CD14-positive monocyte (primary cell): ENCODE data around the gene TMEM250. TPM values are rescaled to one million over a fixed set of nuclear protein-coding genes. Genes with fewer than 3 reads are reported as not detected.

Source experiments
- DNase-seq, 3 donors: peaks; one replicate each; pipeline ENCODE4 v3.0.0-alpha.2; 2011 to 2022
- H2AFZ ChIP-seq: 2 replicates; pipeline ENCODE4 v1.6.0; 2012; ENCODE audit warnings: mild to moderate bottlenecking, low read depth, low read length, inconsistent platforms; ENCODE audit not compliant: insufficient read depth, poor library complexity, severe bottlenecking
- H3K27ac ChIP-seq, 2 donors: 1 replicate in 1 of 2; 2 replicates in 1 of 2; pipeline ENCODE4 v1.5.1; 2012 to 2013; ENCODE audit warnings: low read length in 2 of 2, control low read depth in 1 of 2, inconsistent platforms in 1 of 2, low read depth in 1 of 2, mild to moderate bottlenecking in 1 of 2
- H3K27me3 ChIP-seq, 2 donors: one replicate each; pipeline versions ENCODE4 v1.6.0 to v1.6.1; 2011 to 2013; ENCODE audit warnings: low read length in 2 of 2; ENCODE audit not compliant: control insufficient read depth in 2 of 2, insufficient read depth in 2 of 2
- H3K36me3 ChIP-seq, 2 donors: replicated peaks in 1 of 2; 1 replicate in 1 of 2; 2 replicates in 1 of 2; pipeline versions ENCODE4 v1.5.1 to v1.6.1; 2012 to 2013; ENCODE audit warnings: low read length in 2 of 2, control low read depth in 1 of 2, inconsistent platforms in 1 of 2, mild to moderate bottlenecking in 1 of 2; ENCODE audit not compliant: insufficient read depth in 2 of 2, control insufficient read depth in 1 of 2
- H3K4me1 ChIP-seq, 2 donors: 1 replicate in 1 of 2; 2 replicates in 1 of 2; pipeline versions ENCODE4 v1.5.1 to v1.6.1; 2012 to 2013; ENCODE audit warnings: low read length in 2 of 2, control low read depth in 1 of 2, inconsistent platforms in 1 of 2, mild to moderate bottlenecking in 1 of 2, moderate library complexity in 1 of 2; ENCODE audit not compliant: insufficient read depth in 2 of 2, control insufficient read depth in 1 of 2
- H3K4me2 ChIP-seq: replicated peaks from 2 replicates; pipeline ENCODE3; 2012; ENCODE audit warnings: low read length, moderate library complexity, mild to moderate bottlenecking; ENCODE audit not compliant: poor library complexity, severe bottlenecking; ENCODE audit errors: extremely low read depth
- H3K4me3 ChIP-seq, 3 experiments: fragments of 200-600 bp in 1 of 3; sonication (generic) in 1 of 3; replicated peaks in 1 of 3; 1 replicate in 2 of 3; 2 replicates in 1 of 3; pipeline ENCODE4 v1.5.1; 2011 to 2013; ENCODE audit warnings: low read length in 3 of 3, mild to moderate bottlenecking in 3 of 3, control low read depth in 2 of 3, low read depth in 2 of 3, inconsistent platforms in 1 of 3, moderate library complexity in 1 of 3
- H3K79me2 ChIP-seq: 2 replicates; pipeline ENCODE4 v1.6.0; 2012; ENCODE audit warnings: mild to moderate bottlenecking, control low read depth, inconsistent platforms, low read length, moderate library complexity; ENCODE audit not compliant: insufficient read depth
- H3K9ac ChIP-seq: 2 replicates; pipeline ENCODE4 v1.6.0; 2017; ENCODE audit warnings: low read length, mild to moderate bottlenecking; ENCODE audit not compliant: insufficient read depth, poor library complexity, severe bottlenecking
- H3K9me3 ChIP-seq, 2 donors: replicated peaks in 1 of 2; 1 replicate in 1 of 2; 2 replicates in 1 of 2; pipeline versions ENCODE4 v1.5.1 to v1.6.1; 2012 to 2013; ENCODE audit warnings: low read length in 2 of 2, control low read depth in 1 of 2; ENCODE audit not compliant: control insufficient read depth in 1 of 2, insufficient read depth in 1 of 2
- H4K20me1 ChIP-seq: 2 replicates; pipeline ENCODE4 v1.6.0; 2012; ENCODE audit warnings: mild to moderate bottlenecking, low read length, control low read depth, moderate library complexity; ENCODE audit not compliant: insufficient read depth
- H3K27ac Mint-ChIP-seq, 7 donors: one replicate each; pipeline ENCODE4 v1.8.0; 2020; ENCODE audit warnings: mild to moderate bottlenecking in 7 of 7, mixed read lengths in 7 of 7, moderate library complexity in 6 of 7, inconsistent platforms in 2 of 7
- H3K27me3 Mint-ChIP-seq, 3 donors: one replicate each; pipeline ENCODE4 v1.8.0; 2021 to 2022; ENCODE audit warnings: low read depth in 3 of 3, mild to moderate bottlenecking in 3 of 3, mixed read lengths in 3 of 3, moderate library complexity in 3 of 3, inconsistent platforms in 1 of 3
- H3K36me3 Mint-ChIP-seq, 2 donors: one replicate each; pipeline ENCODE4 v1.8.0; 2020; ENCODE audit warnings: mixed read lengths in 2 of 2, inconsistent platforms in 1 of 2, mild to moderate bottlenecking in 1 of 2
- H3K4me1 Mint-ChIP-seq: one replicate; pipeline ENCODE4 v1.8.0; 2020; ENCODE audit warnings: mild to moderate bottlenecking, mixed read lengths
- H3K4me3 Mint-ChIP-seq, 2 donors: one replicate each; pipeline ENCODE4 v1.8.0; 2020; ENCODE audit warnings: mild to moderate bottlenecking in 2 of 2, mixed read lengths in 2 of 2, moderate library complexity in 1 of 2
- H3K9me3 Mint-ChIP-seq, 7 donors: one replicate each; pipeline ENCODE4 v1.8.0; 2020 to 2022; ENCODE audit warnings: mixed read lengths in 7 of 7, mild to moderate bottlenecking in 6 of 7, moderate library complexity in 6 of 7, inconsistent platforms in 2 of 7
- WGBS: methylation state at CpG from one replicate; pipeline ENCODE4 v1.1.5; 2013; ENCODE audit warnings: missing lambda C conversion rate; ENCODE audit not compliant: insufficient coverage; 5-methylcytosine and 5-hydroxymethylcytosine counted together
- intact Hi-C, 2 donors: fragments of 100-400 bp; cut with micrococcal nuclease; formaldehyde crosslinking; loops; one replicate each; pipeline versions ENCODE4 v1.15.0 to v1.15.1; 2023
- polyA plus RNA-seq, 3 donors: library from polyadenylated mRNA; depleted of rRNA in 1 of 3; unstranded in 2 of 3; stranded (reverse) in 1 of 3; fragments of 300-500 nt in 2 of 3; fragments of >200 nt in 1 of 3; fragmentation: Illumina TruSeq in 2 of 3; gene quantifications; 1 replicate in 2 of 3; 2 replicates in 1 of 3; pipeline ENCODE4 v1.2.3, GENCODE V29; 2012 to 2021
- TF ChIP-seq, protein P1 (sequence below): fragments of 200-600 bp; IDR thresholded peaks from one replicate; pipeline ENCODE4 v1.8.0; 2022; ENCODE audit warnings: antibody characterized with exemption, mild to moderate bottlenecking

TMEM250 gene
- polyA plus RNA-seq, 3 donors: 11.0 to 38.0 (median 30.9) TPM

DNA sequence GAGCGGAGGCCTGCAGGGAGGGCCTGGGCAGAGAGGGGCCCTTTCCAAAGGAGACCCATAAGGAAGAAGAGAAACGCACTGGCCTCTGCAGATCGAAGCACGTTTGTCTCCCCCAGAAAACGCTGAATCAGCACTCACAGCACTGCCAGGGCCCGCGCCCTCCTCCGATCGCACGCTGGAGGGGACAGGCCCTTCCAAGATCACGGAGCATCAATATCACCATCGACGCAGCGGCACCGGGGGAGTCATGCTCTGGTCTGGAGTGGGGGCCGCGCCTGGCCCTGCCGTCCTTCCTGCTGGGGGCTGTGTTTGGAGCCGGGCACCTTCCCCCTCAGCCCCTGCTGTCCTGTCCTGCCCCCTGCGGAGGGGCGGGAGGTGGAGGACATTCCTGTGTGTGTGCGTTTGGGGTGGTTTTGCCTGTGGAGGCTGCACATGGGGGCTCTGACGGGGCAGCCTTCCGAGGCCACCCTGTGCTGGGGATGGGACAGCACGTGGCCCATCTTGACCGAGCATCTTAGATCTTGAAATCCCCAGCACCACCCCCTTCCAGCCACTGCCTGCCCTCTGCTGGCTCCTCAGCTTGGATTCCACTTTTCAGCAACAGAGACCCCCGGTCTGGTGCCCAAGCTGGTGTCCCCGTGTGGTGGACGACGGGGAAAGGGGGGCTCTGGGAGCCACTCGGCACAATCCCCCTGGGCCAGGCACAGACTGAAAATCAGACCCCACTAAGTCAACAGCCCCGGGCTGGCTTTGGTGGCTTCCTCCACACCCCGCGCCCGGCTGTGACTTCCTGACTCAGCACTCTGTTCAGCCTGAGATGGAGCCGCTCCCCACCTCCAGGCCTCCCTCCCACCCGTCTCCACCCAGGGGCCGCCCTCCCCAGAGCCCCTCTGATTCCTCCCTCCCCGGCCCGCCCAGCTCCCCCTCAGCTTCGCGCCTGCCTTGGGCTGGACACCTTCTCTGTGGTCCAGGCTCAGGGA, 8.3 kb downstream of the TMEM250 start:
- WGBS: 3% methylated on average over 37 of the region's 42 CpGs
- Mint-ChIP-seq H3K4me3 (peak overlapping the region; percentile 68 to 85), H3K27me3 (peaks cover 23 to 34% (median 27%) of the 10 kb centered on the region in 3 donors), H3K27ac (peak overlapping the region in 6 of 7 donors; percentile 12 to 78 (median 69)), H3K36me3 (peaks cover 22 to 23% of the 10 kb centered on the region in 2 donors), H3K4me1 (peaks cover 66% of the 10 kb centered on the region), H3K9me3 (peaks cover 0 to 7% (median 0%) of the 10 kb centered on the region in 7 donors)
- Histone ChIP-seq H3K4me3 (peak overlapping the region; percentile 17 to 71 (median 29)), H3K27ac (peak overlapping the region in 1 of 2 donors; percentile 52), H4K20me1 (peaks cover 21% of the 10 kb centered on the region), H3K36me3 (peaks cover 10 to 17% of the 10 kb centered on the region in 2 donors), H3K4me2 (peak overlapping the region; percentile 86), H3K79me2 (peaks cover 4% of the 10 kb centered on the region), H3K4me1 (peaks cover 47 to 65% of the 10 kb centered on the region in 2 donors), H2AFZ (peak overlapping the region; percentile 77), H3K9ac (peak overlapping the region; percentile 32), H3K27me3 (peaks cover 0 to 20% of the 10 kb centered on the region in 2 donors), H3K9me3 (no peaks in the 10 kb centered on the region)
- TF ChIP-seq, protein P1, sequence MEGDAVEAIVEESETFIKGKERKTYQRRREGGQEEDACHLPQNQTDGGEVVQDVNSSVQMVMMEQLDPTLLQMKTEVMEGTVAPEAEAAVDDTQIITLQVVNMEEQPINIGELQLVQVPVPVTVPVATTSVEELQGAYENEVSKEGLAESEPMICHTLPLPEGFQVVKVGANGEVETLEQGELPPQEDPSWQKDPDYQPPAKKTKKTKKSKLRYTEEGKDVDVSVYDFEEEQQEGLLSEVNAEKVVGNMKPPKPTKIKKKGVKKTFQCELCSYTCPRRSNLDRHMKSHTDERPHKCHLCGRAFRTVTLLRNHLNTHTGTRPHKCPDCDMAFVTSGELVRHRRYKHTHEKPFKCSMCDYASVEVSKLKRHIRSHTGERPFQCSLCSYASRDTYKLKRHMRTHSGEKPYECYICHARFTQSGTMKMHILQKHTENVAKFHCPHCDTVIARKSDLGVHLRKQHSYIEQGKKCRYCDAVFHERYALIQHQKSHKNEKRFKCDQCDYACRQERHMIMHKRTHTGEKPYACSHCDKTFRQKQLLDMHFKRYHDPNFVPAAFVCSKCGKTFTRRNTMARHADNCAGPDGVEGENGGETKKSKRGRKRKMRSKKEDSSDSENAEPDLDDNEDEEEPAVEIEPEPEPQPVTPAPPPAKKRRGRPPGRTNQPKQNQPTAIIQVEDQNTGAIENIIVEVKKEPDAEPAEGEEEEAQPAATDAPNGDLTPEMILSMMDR: no peak
- DNase-seq: peak in 1 of 3 donors; percentile 33
- intact Hi-C loops: no loop called here

DNA sequence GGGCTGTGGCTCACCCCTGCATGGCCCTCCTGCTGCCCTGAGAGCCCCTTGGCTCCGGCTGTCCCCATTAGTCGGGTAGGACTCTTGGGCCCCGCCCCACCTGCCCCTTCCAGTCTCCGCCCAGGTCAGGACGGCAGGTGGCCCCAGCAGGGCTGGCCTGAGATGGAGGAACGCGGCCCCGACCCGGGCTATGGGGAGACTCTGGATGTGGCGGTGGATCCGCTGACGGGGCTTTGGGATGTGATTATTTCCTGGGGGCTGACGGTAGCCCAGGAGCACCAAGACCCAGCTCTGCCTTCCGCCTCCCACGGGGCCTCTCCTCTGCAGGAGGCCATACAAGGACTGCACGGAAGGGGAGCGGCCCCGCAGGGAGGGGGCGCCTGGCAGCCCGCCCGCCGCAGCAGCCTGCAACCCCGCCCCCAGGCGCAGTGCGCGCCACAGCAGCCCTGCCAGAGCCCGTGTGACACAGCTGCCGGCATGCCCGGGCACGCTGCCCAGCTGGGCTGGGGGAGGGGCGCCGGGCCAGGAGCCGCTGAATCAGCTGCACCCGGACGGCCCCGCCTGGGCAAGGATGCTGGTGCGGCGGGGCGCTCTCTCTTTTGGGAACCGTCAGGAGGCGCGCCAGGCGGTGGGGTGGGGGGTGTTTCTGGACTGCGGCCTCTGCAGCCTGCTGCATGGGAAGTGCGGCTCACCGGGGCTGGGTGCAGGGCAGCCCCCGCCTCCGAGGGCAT, 9.2 kb downstream of the TMEM250 start:
- H3K36me3 Mint-ChIP-seq: peaks cover 14 to 15% of the 10 kb centered on the region in 2 donors
- H3K79me2 ChIP-seq: no peaks in the 10 kb centered on the region
- H3K9me3 Mint-ChIP-seq: peaks cover 0 to 7% (median 0%) of the 10 kb centered on the region in 7 donors
- peak overlapping the region in 4 of 7 donors; percentile 12 to 78 (median 68) for H3K27ac Mint-ChIP-seq
- H3K4me3 ChIP-seq: peak overlapping the region; percentile 17 to 71 (median 29)
- H3K27me3 ChIP-seq: peaks cover 0 to 23% of the 10 kb centered on the region in 2 donors
- H2AFZ ChIP-seq: peak overlapping the region; percentile 77
- peak overlapping the region; percentile 68 to 85 for H3K4me3 Mint-ChIP-seq
- intact Hi-C loops: loop anchor here in 1 of 2 donors (2.0 to 5.0 kb wide), 2 partner anchors 15 to 62 kb away; partner anchors contain the start of gene NACC2
- peak; percentile 89 to 93 (median 93) for DNase-seq
- peak overlapping the region; percentile 32 for H3K9ac ChIP-seq
- H3K27ac ChIP-seq: peak overlapping the region in 1 of 2 donors; percentile 52
- H3K4me1 ChIP-seq: peaks cover 53 to 73% of the 10 kb centered on the region in 2 donors
- peaks cover 5 to 9% of the 10 kb centered on the region in 2 donors for H3K36me3 ChIP-seq
- peaks cover 19% of the 10 kb centered on the region for H4K20me1 ChIP-seq
- H3K4me1 Mint-ChIP-seq: peaks cover 73% of the 10 kb centered on the region
- H3K9me3 ChIP-seq: no peaks in the 10 kb centered on the region
- WGBS: 1% methylated on average over 43 of the region's 48 CpGs
- H3K27me3 Mint-ChIP-seq: peaks cover 26 to 43% (median 36%) of the 10 kb centered on the region in 3 donors
- TF ChIP-seq, protein P1: no peak
- H3K4me2 ChIP-seq: peak overlapping the region; percentile 86
